H9 (cell line): ENCODE data around the gene METTL26. TPM values are rescaled to one million over a fixed set of nuclear protein-coding genes. Genes with fewer than 3 reads are reported as not detected.

Experiments
- DNase-seq: peaks from one replicate; pipeline ENCODE4 v3.0.0-alpha.2; 2017
- H2AFZ ChIP-seq: one replicate; pipeline ENCODE4 v1.6.1; 2013; ENCODE audit warnings: mild to moderate bottlenecking, low read length, control low read depth, moderate library complexity
- H2AK5ac ChIP-seq: 2 replicates; pipeline ENCODE4 v1.6.1; 2013; ENCODE audit warnings: low read length, control low read depth, mixed read lengths; ENCODE audit not compliant: insufficient read length
- H2BK120ac ChIP-seq: one replicate; pipeline ENCODE4 v1.6.1; 2013; ENCODE audit warnings: low read depth, mild to moderate bottlenecking, low read length, control low read depth, inconsistent platforms; ENCODE audit not compliant: poor library complexity, severe bottlenecking
- H2BK12ac ChIP-seq: 2 replicates; pipeline ENCODE4 v1.6.1; 2013; ENCODE audit warnings: low read length, control low read depth, mixed read lengths, low read depth; ENCODE audit not compliant: insufficient read length
- H2BK15ac ChIP-seq: 2 replicates; pipeline ENCODE4 v1.6.1; 2013; ENCODE audit warnings: low read depth, low read length, control low read depth
- H2BK20ac ChIP-seq: one replicate; pipeline ENCODE4 v1.6.1; 2013; ENCODE audit warnings: low read depth, mild to moderate bottlenecking, low read length, control low read depth, inconsistent platforms; ENCODE audit not compliant: poor library complexity, severe bottlenecking
- H2BK5ac ChIP-seq: 2 replicates; pipeline ENCODE4 v1.6.1; 2013; ENCODE audit warnings: low read length, control low read depth, mixed read lengths; ENCODE audit not compliant: insufficient read length
- H3K14ac ChIP-seq: 2 replicates; pipeline ENCODE4 v1.6.1; 2013; ENCODE audit warnings: low read length, control low read depth; ENCODE audit not compliant: insufficient read depth
- H3K18ac ChIP-seq: 2 replicates; pipeline ENCODE4 v1.6.1; 2013; ENCODE audit warnings: low read depth, mild to moderate bottlenecking, mixed read lengths, low read length, control low read depth; ENCODE audit not compliant: insufficient read length
- H3K23ac ChIP-seq: 2 replicates; pipeline ENCODE4 v1.6.1; 2013; ENCODE audit warnings: low read length, control low read depth, mixed read lengths, low read depth; ENCODE audit not compliant: insufficient read length
- H3K23me2 ChIP-seq: 2 replicates; pipeline ENCODE4 v1.6.1; 2013; ENCODE audit warnings: low read depth, mild to moderate bottlenecking, mixed read lengths, low read length, control low read depth; ENCODE audit not compliant: insufficient read length, poor library complexity, severe bottlenecking
- H3K27ac ChIP-seq: 2 replicates; pipeline ENCODE4 v1.5.1; 2013; ENCODE audit warnings: low read length, control low read depth, mixed read lengths, low read depth; ENCODE audit not compliant: insufficient read length
- H3K27me3 ChIP-seq: 2 replicates; pipeline ENCODE4 v1.6.1; 2013; ENCODE audit warnings: low read length, control low read depth, inconsistent platforms; ENCODE audit not compliant: insufficient read depth
- H3K4ac ChIP-seq: 2 replicates; pipeline ENCODE4 v1.6.1; 2013; ENCODE audit warnings: low read depth, mild to moderate bottlenecking, control low read depth, inconsistent platforms, low read length, moderate library complexity
- H3K4me1 ChIP-seq: 2 replicates; pipeline ENCODE4 v1.6.1; 2013; ENCODE audit warnings: low read length, control low read depth, inconsistent platforms; ENCODE audit not compliant: insufficient read depth
- H3K4me2 ChIP-seq: 2 replicates; pipeline ENCODE4 v1.6.1; 2013; ENCODE audit warnings: low read length, control low read depth, mixed read lengths; ENCODE audit not compliant: insufficient read length, insufficient read depth
- H3K56ac ChIP-seq: 2 replicates; pipeline ENCODE4 v1.6.1; 2013; ENCODE audit warnings: low read depth, mild to moderate bottlenecking, mixed read lengths, low read length, control low read depth; ENCODE audit not compliant: insufficient read length
- H3K79me1 ChIP-seq: 2 replicates; pipeline ENCODE4 v1.6.1; 2013; ENCODE audit warnings: low read depth, mild to moderate bottlenecking, moderate library complexity, low read length, control low read depth, inconsistent platforms; ENCODE audit not compliant: insufficient read depth, poor library complexity, severe bottlenecking
- H3K79me2 ChIP-seq: 2 replicates; pipeline ENCODE4 v1.6.1; 2013; ENCODE audit warnings: low read length, control low read depth, inconsistent platforms; ENCODE audit not compliant: insufficient read depth
- H3K9ac ChIP-seq: 2 replicates; pipeline ENCODE4 v1.6.1; 2013; ENCODE audit warnings: low read length, control low read depth, mixed read lengths; ENCODE audit not compliant: insufficient read length; ENCODE audit errors: extremely low read depth
- H3K9me3 ChIP-seq: one replicate; pipeline ENCODE4 v1.6.1; 2013; ENCODE audit warnings: low read depth, low read length, inconsistent platforms; ENCODE audit not compliant: control insufficient read depth
- H3T11ph ChIP-seq: one replicate; pipeline ENCODE4 v1.6.1; 2013; ENCODE audit warnings: mild to moderate bottlenecking, low read length, control low read depth, inconsistent platforms
- H4K20me1 ChIP-seq: one replicate; pipeline ENCODE4 v1.6.1; 2013; ENCODE audit not compliant: control insufficient read depth, insufficient read length, insufficient read depth
- H4K5ac ChIP-seq: 2 replicates; pipeline ENCODE4 v1.6.1; 2013; ENCODE audit warnings: low read depth, mild to moderate bottlenecking, mixed read lengths, low read length, control low read depth; ENCODE audit not compliant: insufficient read length
- H4K8ac ChIP-seq: replicated peaks from 2 replicates; pipeline ENCODE4 v1.6.1; 2013; ENCODE audit warnings: low read length, control low read depth, mixed read lengths, low read depth; ENCODE audit not compliant: insufficient read length
- H4K91ac ChIP-seq: 2 replicates; pipeline ENCODE4 v1.6.1; 2013; ENCODE audit warnings: low read depth, mild to moderate bottlenecking, moderate library complexity, mixed read lengths, low read length, control low read depth; ENCODE audit not compliant: insufficient read length
- H3K27ac Mint-ChIP-seq, 3 experiments: 2 replicates in 2 of 3; 3 replicates in 1 of 3; pipeline ENCODE4 v1.8.0; 2020 to 2021; ENCODE audit warnings: mixed read lengths in 3 of 3, mild to moderate bottlenecking in 1 of 3, moderate library complexity in 1 of 3
- H3K27me3 Mint-ChIP-seq: 2 replicates; pipeline ENCODE4 v1.8.0; 2021; ENCODE audit warnings: low read depth, mild to moderate bottlenecking, moderate library complexity, mixed read lengths
- H3K36me3 Mint-ChIP-seq, 3 experiments: 2 replicates in 2 of 3; 3 replicates in 1 of 3; pipeline ENCODE4 v1.8.0; 2020 to 2021; ENCODE audit warnings: low read depth in 3 of 3, mixed read lengths in 3 of 3; ENCODE audit not compliant: insufficient read depth in 1 of 3
- H3K4me1 Mint-ChIP-seq, 2 experiments: 2 replicates each; pipeline ENCODE4 v1.8.0; 2020; ENCODE audit warnings: mixed read lengths in 2 of 2
- H3K4me3 Mint-ChIP-seq, 2 experiments: 2 replicates in 1 of 2; 3 replicates in 1 of 2; pipeline ENCODE4 v1.8.0; 2020 to 2021; ENCODE audit warnings: mild to moderate bottlenecking in 2 of 2, mixed read lengths in 2 of 2, moderate library complexity in 1 of 2
- H3K9me3 Mint-ChIP-seq, 2 experiments: 2 replicates in 1 of 2; 3 replicates in 1 of 2; pipeline ENCODE4 v1.8.0; 2020; ENCODE audit warnings: mild to moderate bottlenecking in 2 of 2, mixed read lengths in 2 of 2, moderate library complexity in 1 of 2
- CTCF ChIP-seq: fragments of 200-600 bp; sonication (generic); conservative IDR thresholded peaks from 3 replicates; pipeline ENCODE4 v1.8.0; 2021; ENCODE audit warnings: antibody characterized with exemption, mild to moderate bottlenecking
- WGBS: extraction: QIAGEN DNeasy Blood & Tissue Kit; methylation state at CpG from one replicate; pipeline ENCODE4 v1.1.7; 2013; ENCODE audit warnings: missing lambda C conversion rate, low lambda C conversion rate, mixed read lengths; ENCODE audit not compliant: insufficient read length; ENCODE audit errors: extremely low coverage; 5-methylcytosine and 5-hydroxymethylcytosine counted together
- total RNA-seq: library from RNA; stranded (reverse); gene quantifications from 2 replicates; pipeline ENCODE4 v1.2.1, GENCODE V29; 2021

METTL26 gene
- total RNA-seq, 1 experiment from 2014 or later: 108 TPM

- no peak overlapping the region for H2BK120ac ChIP-seq
- no peak overlapping the region for H3K4me2 ChIP-seq
- no peak overlapping the region for H2BK12ac ChIP-seq
- no peak overlapping the region for H2AFZ ChIP-seq
- H3T11ph ChIP-seq: no peak overlapping the region
- H4K8ac ChIP-seq: no peak overlapping the region
- H3K27me3 Mint-ChIP-seq: peaks cover 3% of the 10 kb centered on the region; the same call in 1 of the 2 replicates
- no peak overlapping the region for H3K27ac Mint-ChIP-seq
- H3K56ac ChIP-seq: no peak overlapping the region
- H3K9me3 Mint-ChIP-seq: no peaks in the 10 kb centered on the region
- no peak overlapping the region for H2BK15ac ChIP-seq
- peaks cover 16 to 32% of the 10 kb centered on the region in 2 experiments for H3K4me1 Mint-ChIP-seq
- H3K14ac ChIP-seq: no peak overlapping the region
- H2BK5ac ChIP-seq: no peak overlapping the region
- H4K20me1 ChIP-seq: no peaks in the 10 kb centered on the region
- H3K9me3 ChIP-seq: no peaks in the 10 kb centered on the region
- no peak overlapping the region for H3K4ac ChIP-seq
- no peak overlapping the region for H3K9ac ChIP-seq
- H3K27me3 ChIP-seq: no peaks in the 10 kb centered on the region
- H3K36me3 Mint-ChIP-seq: peaks cover 13 to 20% (median 16%) of the 10 kb centered on the region in 3 experiments; a peak in 6 of 7 replicates
- TF ChIP-seq CTCF: no peak
- no peak overlapping the region for H3K27ac ChIP-seq
- H3K23ac ChIP-seq: no peak overlapping the region
- H4K5ac ChIP-seq: no peak overlapping the region
- H3K79me1 ChIP-seq: no peaks in the 10 kb centered on the region
- no peak overlapping the region; a peak in 1 of 5 replicates for H3K4me3 Mint-ChIP-seq
- H3K79me2 ChIP-seq: peaks cover 2% of the 10 kb centered on the region; the same call in 1 of the 2 replicates
- H2BK20ac ChIP-seq: no peak overlapping the region
- H2AK5ac ChIP-seq: no peak overlapping the region
- H3K4me1 ChIP-seq: no peaks in the 10 kb centered on the region
- H4K91ac ChIP-seq: no peak overlapping the region
- WGBS: no CpG with 5 or more reads among the region's 23 CpGs
- H3K18ac ChIP-seq: no peak overlapping the region
- peaks cover 15% of the 10 kb centered on the region for H3K23me2 ChIP-seq
- DNase-seq: no peak
Measured at GRCh38 chr16:676913-677312, 40.8 kb upstream of the METTL26 start.
